NCI-H748 (cell line): ENCODE measurements around the gene ANO4.

Experiments
- DNase-seq: peaks from one replicate; lab custom pipeline; 2025; ENCODE audit not compliant: unreplicated experiment; lab: John Stamatoyannopoulos, UW

The ANO4 gene

GRCh38 chr12:101173197-101173749, 378.7 kb downstream of the ANO4 start:
- DNase-seq, result no peak

GRCh38 chr12:101174541-101174940, 380.0 kb downstream of the ANO4 start:
- DNase-seq, result no peak
